GM21529 (cell line): ENCODE measurements around the gene CHPT1.
A peak's percentile ranks its signal among the peaks of the same experiment; 100 is the strongest.
"Not testable (repeated sequence)": the region's sequence is repeated elsewhere in the genome, so short reads cannot be mapped to it uniquely, and the experiment has no call there.

Experiments
- ATAC-seq: cut with Tn5 transposase; IDR thresholded peaks from one replicate; pipeline ENCODE4 v1.9.1; 2021; ENCODE audit not compliant: unreplicated experiment

The CHPT1 gene

GRCh38 chr12:101719566-101719965 is 22.1 kb downstream of the CHPT1 start:
- no peak for ATAC-seq

- no peak for ATAC-seq
Observed at GRCh38 chr12:101720118-101720517, 22.7 kb downstream of the CHPT1 start.

- no peak for ATAC-seq
Observed at GRCh38 chr12:101722392-101722791, 25.0 kb downstream of the CHPT1 start.

GRCh38 chr12:101727098-101727497 is 29.7 kb downstream of the CHPT1 start:
- no peak for ATAC-seq

GRCh38 chr12:101729842-101730241 is 32.4 kb downstream of the CHPT1 start:
- no peak for ATAC-seq

- ATAC-seq = no peak
Observed at GRCh38 chr12:101732318-101732717, 34.9 kb downstream of the CHPT1 start.

- ATAC-seq = no peak
Observed at GRCh38 chr12:101733166-101733565, 35.7 kb downstream of the CHPT1 start.

- not testable (repeated sequence) for ATAC-seq
Observed at GRCh38 chr12:101734482-101734881, 37.0 kb downstream of the CHPT1 start.

GRCh38 chr12:101737476-101737875 is 40.0 kb downstream of the CHPT1 start:
- ATAC-seq = no peak

- no peak for ATAC-seq
Observed at GRCh38 chr12:101738920-101739665, 41.7 kb downstream of the CHPT1 start, which contains the start of gene SYCP3. SYCP3 (minus strand) TSS chr12:101739462; CDS start chr12:101737935, 1,527 bp downstream.

- ATAC-seq = no peak
Observed at GRCh38 chr12:101740566-101740965, 43.1 kb downstream of the CHPT1 start.

- ATAC-seq = no peak
Observed at GRCh38 chr12:101740980-101741379, 43.5 kb downstream of the CHPT1 start.

- ATAC-seq = peak; percentile 2
Observed at GRCh38 chr12:101743242-101743641, 45.8 kb downstream of the CHPT1 start.

GRCh38 chr12:101743724-101744472 is 46.5 kb downstream of the CHPT1 start:
- peak; percentile 95 for ATAC-seq

- no peak for ATAC-seq
Observed at GRCh38 chr12:101745481-101745880, 48.0 kb downstream of the CHPT1 start.

- ATAC-seq = no peak
Observed at GRCh38 chr12:101746196-101746595, 48.8 kb downstream of the CHPT1 start.

- ATAC-seq = no peak
Observed at GRCh38 chr12:101746661-101747060, 49.2 kb downstream of the CHPT1 start.

GRCh38 chr12:101747697-101748096 is 50.3 kb downstream of the CHPT1 start:
- no peak for ATAC-seq

GRCh38 chr12:101748907-101749306 is 51.5 kb downstream of the CHPT1 start:
- no peak for ATAC-seq

- no peak for ATAC-seq
Observed at GRCh38 chr12:101749657-101750056, 52.2 kb downstream of the CHPT1 start.

- no peak for ATAC-seq
Observed at GRCh38 chr12:101750152-101750551, 52.7 kb downstream of the CHPT1 start.

GRCh38 chr12:101759396-101760047 is 62.1 kb downstream of the CHPT1 start:
- ATAC-seq = peak; percentile 57
